Astrocyte (in vitro differentiated cells and primary cell): ENCODE data around the gene BICRAL.

ENCODE experiments used
- EZH2 ChIP-seq: IDR thresholded peaks from 2 replicates; pipeline ENCODE4 v1.6.1; 2012; ENCODE audit warnings: mild to moderate bottlenecking, low read length, inconsistent platforms; ENCODE audit not compliant: insufficient read depth
- TF ChIP-seq, protein P1 (sequence below): IDR thresholded peaks from 2 replicates; pipeline ENCODE4 v1.5.1; 2011; ENCODE audit warnings: low read depth, mild to moderate bottlenecking, inconsistent platforms, low read length, moderate library complexity; ENCODE audit not compliant: insufficient read depth

- no peak for TF ChIP-seq EZH2
- TF ChIP-seq, protein P1, sequence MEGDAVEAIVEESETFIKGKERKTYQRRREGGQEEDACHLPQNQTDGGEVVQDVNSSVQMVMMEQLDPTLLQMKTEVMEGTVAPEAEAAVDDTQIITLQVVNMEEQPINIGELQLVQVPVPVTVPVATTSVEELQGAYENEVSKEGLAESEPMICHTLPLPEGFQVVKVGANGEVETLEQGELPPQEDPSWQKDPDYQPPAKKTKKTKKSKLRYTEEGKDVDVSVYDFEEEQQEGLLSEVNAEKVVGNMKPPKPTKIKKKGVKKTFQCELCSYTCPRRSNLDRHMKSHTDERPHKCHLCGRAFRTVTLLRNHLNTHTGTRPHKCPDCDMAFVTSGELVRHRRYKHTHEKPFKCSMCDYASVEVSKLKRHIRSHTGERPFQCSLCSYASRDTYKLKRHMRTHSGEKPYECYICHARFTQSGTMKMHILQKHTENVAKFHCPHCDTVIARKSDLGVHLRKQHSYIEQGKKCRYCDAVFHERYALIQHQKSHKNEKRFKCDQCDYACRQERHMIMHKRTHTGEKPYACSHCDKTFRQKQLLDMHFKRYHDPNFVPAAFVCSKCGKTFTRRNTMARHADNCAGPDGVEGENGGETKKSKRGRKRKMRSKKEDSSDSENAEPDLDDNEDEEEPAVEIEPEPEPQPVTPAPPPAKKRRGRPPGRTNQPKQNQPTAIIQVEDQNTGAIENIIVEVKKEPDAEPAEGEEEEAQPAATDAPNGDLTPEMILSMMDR, result no peak
These were observed 125.5 kb downstream of the BICRAL start for GRCh38 chr6:42907336-42907735.
